H9 (cell line): ENCODE measurements around the gene ELOVL4. TPM values are rescaled to one million over a fixed set of nuclear protein-coding genes. Genes with fewer than 3 reads are reported as not detected.

Source experiments
- DNase-seq: peaks from one replicate; pipeline ENCODE4 v3.0.0-alpha.2; 2017
- H2AFZ ChIP-seq: one replicate; pipeline ENCODE4 v1.6.1; 2013; ENCODE audit warnings: mild to moderate bottlenecking, low read length, control low read depth, moderate library complexity
- H2AK5ac ChIP-seq: 2 replicates; pipeline ENCODE4 v1.6.1; 2013; ENCODE audit warnings: low read length, control low read depth, mixed read lengths; ENCODE audit not compliant: insufficient read length
- H2BK120ac ChIP-seq: one replicate; pipeline ENCODE4 v1.6.1; 2013; ENCODE audit warnings: low read depth, mild to moderate bottlenecking, low read length, control low read depth, inconsistent platforms; ENCODE audit not compliant: poor library complexity, severe bottlenecking
- H2BK12ac ChIP-seq: 2 replicates; pipeline ENCODE4 v1.6.1; 2013; ENCODE audit warnings: low read length, control low read depth, mixed read lengths, low read depth; ENCODE audit not compliant: insufficient read length
- H2BK15ac ChIP-seq: 2 replicates; pipeline ENCODE4 v1.6.1; 2013; ENCODE audit warnings: low read depth, low read length, control low read depth
- H2BK20ac ChIP-seq: one replicate; pipeline ENCODE4 v1.6.1; 2013; ENCODE audit warnings: low read depth, mild to moderate bottlenecking, low read length, control low read depth, inconsistent platforms; ENCODE audit not compliant: poor library complexity, severe bottlenecking
- H2BK5ac ChIP-seq: 2 replicates; pipeline ENCODE4 v1.6.1; 2013; ENCODE audit warnings: low read length, control low read depth, mixed read lengths; ENCODE audit not compliant: insufficient read length
- H3K14ac ChIP-seq: 2 replicates; pipeline ENCODE4 v1.6.1; 2013; ENCODE audit warnings: low read length, control low read depth; ENCODE audit not compliant: insufficient read depth
- H3K18ac ChIP-seq: 2 replicates; pipeline ENCODE4 v1.6.1; 2013; ENCODE audit warnings: low read depth, mild to moderate bottlenecking, mixed read lengths, low read length, control low read depth; ENCODE audit not compliant: insufficient read length
- H3K23ac ChIP-seq: 2 replicates; pipeline ENCODE4 v1.6.1; 2013; ENCODE audit warnings: low read length, control low read depth, mixed read lengths, low read depth; ENCODE audit not compliant: insufficient read length
- H3K23me2 ChIP-seq: 2 replicates; pipeline ENCODE4 v1.6.1; 2013; ENCODE audit warnings: low read depth, mild to moderate bottlenecking, mixed read lengths, low read length, control low read depth; ENCODE audit not compliant: insufficient read length, poor library complexity, severe bottlenecking
- H3K27ac ChIP-seq: 2 replicates; pipeline ENCODE4 v1.5.1; 2013; ENCODE audit warnings: low read length, control low read depth, mixed read lengths, low read depth; ENCODE audit not compliant: insufficient read length
- H3K27me3 ChIP-seq: 2 replicates; pipeline ENCODE4 v1.6.1; 2013; ENCODE audit warnings: low read length, control low read depth, inconsistent platforms; ENCODE audit not compliant: insufficient read depth
- H3K4ac ChIP-seq: 2 replicates; pipeline ENCODE4 v1.6.1; 2013; ENCODE audit warnings: low read depth, mild to moderate bottlenecking, control low read depth, inconsistent platforms, low read length, moderate library complexity
- H3K4me1 ChIP-seq: 2 replicates; pipeline ENCODE4 v1.6.1; 2013; ENCODE audit warnings: low read length, control low read depth, inconsistent platforms; ENCODE audit not compliant: insufficient read depth
- H3K4me2 ChIP-seq: 2 replicates; pipeline ENCODE4 v1.6.1; 2013; ENCODE audit warnings: low read length, control low read depth, mixed read lengths; ENCODE audit not compliant: insufficient read length, insufficient read depth
- H3K56ac ChIP-seq: 2 replicates; pipeline ENCODE4 v1.6.1; 2013; ENCODE audit warnings: low read depth, mild to moderate bottlenecking, mixed read lengths, low read length, control low read depth; ENCODE audit not compliant: insufficient read length
- H3K79me1 ChIP-seq: 2 replicates; pipeline ENCODE4 v1.6.1; 2013; ENCODE audit warnings: low read depth, mild to moderate bottlenecking, moderate library complexity, low read length, control low read depth, inconsistent platforms; ENCODE audit not compliant: insufficient read depth, poor library complexity, severe bottlenecking
- H3K79me2 ChIP-seq: 2 replicates; pipeline ENCODE4 v1.6.1; 2013; ENCODE audit warnings: low read length, control low read depth, inconsistent platforms; ENCODE audit not compliant: insufficient read depth
- H3K9ac ChIP-seq: 2 replicates; pipeline ENCODE4 v1.6.1; 2013; ENCODE audit warnings: low read length, control low read depth, mixed read lengths; ENCODE audit not compliant: insufficient read length; ENCODE audit errors: extremely low read depth
- H3K9me3 ChIP-seq: one replicate; pipeline ENCODE4 v1.6.1; 2013; ENCODE audit warnings: low read depth, low read length, inconsistent platforms; ENCODE audit not compliant: control insufficient read depth
- H3T11ph ChIP-seq: one replicate; pipeline ENCODE4 v1.6.1; 2013; ENCODE audit warnings: mild to moderate bottlenecking, low read length, control low read depth, inconsistent platforms
- H4K20me1 ChIP-seq: one replicate; pipeline ENCODE4 v1.6.1; 2013; ENCODE audit not compliant: control insufficient read depth, insufficient read length, insufficient read depth
- H4K5ac ChIP-seq: 2 replicates; pipeline ENCODE4 v1.6.1; 2013; ENCODE audit warnings: low read depth, mild to moderate bottlenecking, mixed read lengths, low read length, control low read depth; ENCODE audit not compliant: insufficient read length
- H4K8ac ChIP-seq: replicated peaks from 2 replicates; pipeline ENCODE4 v1.6.1; 2013; ENCODE audit warnings: low read length, control low read depth, mixed read lengths, low read depth; ENCODE audit not compliant: insufficient read length
- H4K91ac ChIP-seq: 2 replicates; pipeline ENCODE4 v1.6.1; 2013; ENCODE audit warnings: low read depth, mild to moderate bottlenecking, moderate library complexity, mixed read lengths, low read length, control low read depth; ENCODE audit not compliant: insufficient read length
- H3K27ac Mint-ChIP-seq, 3 experiments: 2 replicates in 2 of 3; 3 replicates in 1 of 3; pipeline ENCODE4 v1.8.0; 2020 to 2021; ENCODE audit warnings: mixed read lengths in 3 of 3, mild to moderate bottlenecking in 1 of 3, moderate library complexity in 1 of 3
- H3K27me3 Mint-ChIP-seq: 2 replicates; pipeline ENCODE4 v1.8.0; 2021; ENCODE audit warnings: low read depth, mild to moderate bottlenecking, moderate library complexity, mixed read lengths
- H3K36me3 Mint-ChIP-seq, 3 experiments: 2 replicates in 2 of 3; 3 replicates in 1 of 3; pipeline ENCODE4 v1.8.0; 2020 to 2021; ENCODE audit warnings: low read depth in 3 of 3, mixed read lengths in 3 of 3; ENCODE audit not compliant: insufficient read depth in 1 of 3
- H3K4me1 Mint-ChIP-seq, 2 experiments: 2 replicates each; pipeline ENCODE4 v1.8.0; 2020; ENCODE audit warnings: mixed read lengths in 2 of 2
- H3K4me3 Mint-ChIP-seq, 2 experiments: 2 replicates in 1 of 2; 3 replicates in 1 of 2; pipeline ENCODE4 v1.8.0; 2020 to 2021; ENCODE audit warnings: mild to moderate bottlenecking in 2 of 2, mixed read lengths in 2 of 2, moderate library complexity in 1 of 2
- H3K9me3 Mint-ChIP-seq, 2 experiments: 2 replicates in 1 of 2; 3 replicates in 1 of 2; pipeline ENCODE4 v1.8.0; 2020; ENCODE audit warnings: mild to moderate bottlenecking in 2 of 2, mixed read lengths in 2 of 2, moderate library complexity in 1 of 2
- WGBS: extraction: QIAGEN DNeasy Blood & Tissue Kit; methylation state at CpG from one replicate; pipeline ENCODE4 v1.1.7; 2013; ENCODE audit warnings: missing lambda C conversion rate, low lambda C conversion rate, mixed read lengths; ENCODE audit not compliant: insufficient read length; ENCODE audit errors: extremely low coverage; 5-methylcytosine and 5-hydroxymethylcytosine counted together
- total RNA-seq: library from RNA; stranded (reverse); gene quantifications from 2 replicates; pipeline ENCODE4 v1.2.1, GENCODE V29; 2021
- TF ChIP-seq, protein P1 (sequence below): fragments of 200-600 bp; sonication (generic); conservative IDR thresholded peaks from 3 replicates; pipeline ENCODE4 v1.8.0; 2021; ENCODE audit warnings: antibody characterized with exemption, mild to moderate bottlenecking

The ELOVL4 gene
- total RNA-seq, 1 experiment from 2014 or later: 10.1 TPM

DNA sequence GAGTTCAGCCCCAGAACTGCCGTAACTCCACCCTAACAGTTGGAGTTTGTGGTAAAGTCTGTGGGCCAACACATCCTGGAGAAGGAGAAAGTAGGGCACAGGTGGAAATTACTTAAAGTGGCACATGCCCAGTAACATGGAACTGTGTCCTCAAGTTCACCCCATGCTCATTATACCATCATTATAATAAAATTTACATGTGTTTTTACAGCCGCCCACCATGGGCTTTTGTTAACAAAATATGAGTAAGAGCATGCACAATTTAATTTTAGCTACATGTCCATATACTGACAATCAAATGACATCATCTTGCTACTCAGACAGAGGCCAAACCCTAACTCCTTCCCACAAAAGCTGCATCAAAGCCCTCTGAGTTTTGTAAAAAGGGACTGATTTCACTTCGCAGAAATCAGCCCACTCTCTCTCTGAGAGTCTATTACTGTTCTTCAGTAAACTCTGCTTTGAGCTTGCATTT lies 17.3 kb upstream of the ELOVL4 start:
- no peak overlapping the region for H3K4me3 Mint-ChIP-seq
- Histone ChIP-seq H3K79me2 (no peaks in the 10 kb centered on the region), H2AFZ (no peak overlapping the region), H2BK20ac (no peak overlapping the region), H3K14ac (no peak overlapping the region), H4K91ac (no peak overlapping the region), H3K4ac (no peak overlapping the region), H3K23ac (no peak overlapping the region), H3K9ac (no peak overlapping the region), H2BK120ac (no peak overlapping the region), H3K4me1 (no peaks in the 10 kb centered on the region), H2BK5ac (no peak overlapping the region), H3K9me3 (no peaks in the 10 kb centered on the region), H3K79me1 (no peaks in the 10 kb centered on the region), H4K20me1 (no peaks in the 10 kb centered on the region), H3K27ac (no peak overlapping the region), H2AK5ac (no peak overlapping the region), H3T11ph (no peak overlapping the region), H2BK15ac (no peak overlapping the region), H4K8ac (no peak overlapping the region), H3K23me2 (no peaks in the 10 kb centered on the region), H3K4me2 (no peak overlapping the region), H2BK12ac (no peak overlapping the region), H3K18ac (no peak overlapping the region), H3K56ac (no peak overlapping the region), H4K5ac (no peak overlapping the region), H3K27me3 (no peaks in the 10 kb centered on the region)
- H3K4me1 Mint-ChIP-seq: peaks cover 0 to 9% of the 10 kb centered on the region in 2 experiments; a peak in 1 of 4 replicates
- no peak for DNase-seq
- no peak overlapping the region for H3K27ac Mint-ChIP-seq
- TF ChIP-seq, protein P1, sequence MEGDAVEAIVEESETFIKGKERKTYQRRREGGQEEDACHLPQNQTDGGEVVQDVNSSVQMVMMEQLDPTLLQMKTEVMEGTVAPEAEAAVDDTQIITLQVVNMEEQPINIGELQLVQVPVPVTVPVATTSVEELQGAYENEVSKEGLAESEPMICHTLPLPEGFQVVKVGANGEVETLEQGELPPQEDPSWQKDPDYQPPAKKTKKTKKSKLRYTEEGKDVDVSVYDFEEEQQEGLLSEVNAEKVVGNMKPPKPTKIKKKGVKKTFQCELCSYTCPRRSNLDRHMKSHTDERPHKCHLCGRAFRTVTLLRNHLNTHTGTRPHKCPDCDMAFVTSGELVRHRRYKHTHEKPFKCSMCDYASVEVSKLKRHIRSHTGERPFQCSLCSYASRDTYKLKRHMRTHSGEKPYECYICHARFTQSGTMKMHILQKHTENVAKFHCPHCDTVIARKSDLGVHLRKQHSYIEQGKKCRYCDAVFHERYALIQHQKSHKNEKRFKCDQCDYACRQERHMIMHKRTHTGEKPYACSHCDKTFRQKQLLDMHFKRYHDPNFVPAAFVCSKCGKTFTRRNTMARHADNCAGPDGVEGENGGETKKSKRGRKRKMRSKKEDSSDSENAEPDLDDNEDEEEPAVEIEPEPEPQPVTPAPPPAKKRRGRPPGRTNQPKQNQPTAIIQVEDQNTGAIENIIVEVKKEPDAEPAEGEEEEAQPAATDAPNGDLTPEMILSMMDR: no peak
- no CpG with 5 or more reads among the region's 3 CpGs for WGBS
- H3K9me3 Mint-ChIP-seq: peaks cover 32 to 38% of the 10 kb centered on the region in 2 experiments
- no peaks in the 10 kb centered on the region for H3K27me3 Mint-ChIP-seq
- H3K36me3 Mint-ChIP-seq: peaks cover 12 to 38% (median 21%) of the 10 kb centered on the region in 3 experiments
